Stimulated activated CD8-positive, alpha-beta memory T cell treated with anti-CD3 and anti-CD28 coated beads, Interleukin-7, amount 100 ng/mL, for 1 hour (primary cell): ENCODE results near the gene OR12D2.
"Not testable (repeated sequence)": the region's sequence is repeated elsewhere in the genome, so short reads cannot be mapped to it uniquely, and the experiment has no call there.

ENCODE experiments used
- DNase-seq, 2 donors: peaks; one replicate each; pipeline ENCODE4 v3.0.0-alpha.2; 2020; ENCODE audit warnings: low read depth in 2 of 2

Gene OR12D2

GRCh38 chr6:29395331-29395730 lies at the start of gene OR12D2:
Gene OR12D2, plus strand, starts transcription at chr6:29395631. Its CDS starts 1,069 bp downstream, at chr6:29396700.
- no peak for DNase-seq

- DNase-seq = not testable (repeated sequence)
Observed at GRCh38 chr6:29349348-29349747, 46.1 kb upstream of the OR12D2 start.

GRCh38 chr6:29354980-29355379 lies 40.5 kb upstream of the OR12D2 start:
- DNase-seq = no peak

GRCh38 chr6:29355603-29356002 lies 39.8 kb upstream of the OR12D2 start:
- no peak for DNase-seq

GRCh38 chr6:29368765-29369164 lies 26.7 kb upstream of the OR12D2 start, which contains the start of gene OR5V1:
Gene OR5V1, minus strand, starts transcription at chr6:29368865. Its CDS starts 12,670 bp downstream, at chr6:29356195.
- DNase-seq = no peak

- DNase-seq = no peak
Observed at GRCh38 chr6:29375191-29375590, 20.2 kb upstream of the OR12D2 start, which contains the start of gene OR12D3. Gene OR12D3, minus strand, starts transcription at chr6:29375291. Its CDS starts 4 bp downstream, at chr6:29375287.

- no peak for DNase-seq
Observed at GRCh38 chr6:29376003-29376402, 19.4 kb upstream of the OR12D2 start.

- DNase-seq = no peak
Observed at GRCh38 chr6:29388533-29388932, 6.9 kb upstream of the OR12D2 start.

- no peak for DNase-seq
Observed at GRCh38 chr6:29399525-29399924, 4.1 kb downstream of the OR12D2 start.

- no peak for DNase-seq
Observed at GRCh38 chr6:29403801-29404200, 8.4 kb downstream of the OR12D2 start.

- no peak for DNase-seq
Observed at GRCh38 chr6:29414588-29414987, 19.2 kb downstream of the OR12D2 start, which contains the start of gene OR12D1. Gene OR12D1, plus strand, starts transcription at chr6:29414928.

GRCh38 chr6:29419516-29419915 lies 24.1 kb downstream of the OR12D2 start:
- no peak for DNase-seq

GRCh38 chr6:29424168-29424567 lies 28.7 kb downstream of the OR12D2 start:
- DNase-seq = no peak

- DNase-seq = no peak
Observed at GRCh38 chr6:29424575-29424974, 29.1 kb downstream of the OR12D2 start.

- no peak for DNase-seq
Observed at GRCh38 chr6:29425075-29425474, 29.6 kb downstream of the OR12D2 start.

- DNase-seq = no peak
Observed at GRCh38 chr6:29426654-29427053, 31.2 kb downstream of the OR12D2 start.

- DNase-seq = not testable (repeated sequence)
Observed at GRCh38 chr6:29436730-29437129, 41.3 kb downstream of the OR12D2 start.

GRCh38 chr6:29439006-29439405 lies 43.6 kb downstream of the OR12D2 start, which contains the start of gene OR10C1:
Gene OR10C1, plus strand, starts transcription at chr6:29439306. Its CDS starts 710 bp downstream, at chr6:29440016.
- no peak for DNase-seq

GRCh38 chr6:29442719-29443118 lies 47.3 kb downstream of the OR12D2 start:
- DNase-seq = no peak

GRCh38 chr6:29444031-29444430 lies 48.6 kb downstream of the OR12D2 start:
- DNase-seq = not testable (repeated sequence)
